Limb (tissue), 2 donors: ENCODE measurements around the gene APBB1.

Experiments used
- DNase-seq, 2 donors: peaks; one replicate each; pipeline ENCODE4 v3.0.0-alpha.2; 2016; ENCODE audit errors: extremely low spot score in 2 of 2

The APBB1 gene

GRCh38 chr11:6391537-6392134, 27.3 kb downstream of the APBB1 start:
- DNase-seq, result no peak

DNA sequence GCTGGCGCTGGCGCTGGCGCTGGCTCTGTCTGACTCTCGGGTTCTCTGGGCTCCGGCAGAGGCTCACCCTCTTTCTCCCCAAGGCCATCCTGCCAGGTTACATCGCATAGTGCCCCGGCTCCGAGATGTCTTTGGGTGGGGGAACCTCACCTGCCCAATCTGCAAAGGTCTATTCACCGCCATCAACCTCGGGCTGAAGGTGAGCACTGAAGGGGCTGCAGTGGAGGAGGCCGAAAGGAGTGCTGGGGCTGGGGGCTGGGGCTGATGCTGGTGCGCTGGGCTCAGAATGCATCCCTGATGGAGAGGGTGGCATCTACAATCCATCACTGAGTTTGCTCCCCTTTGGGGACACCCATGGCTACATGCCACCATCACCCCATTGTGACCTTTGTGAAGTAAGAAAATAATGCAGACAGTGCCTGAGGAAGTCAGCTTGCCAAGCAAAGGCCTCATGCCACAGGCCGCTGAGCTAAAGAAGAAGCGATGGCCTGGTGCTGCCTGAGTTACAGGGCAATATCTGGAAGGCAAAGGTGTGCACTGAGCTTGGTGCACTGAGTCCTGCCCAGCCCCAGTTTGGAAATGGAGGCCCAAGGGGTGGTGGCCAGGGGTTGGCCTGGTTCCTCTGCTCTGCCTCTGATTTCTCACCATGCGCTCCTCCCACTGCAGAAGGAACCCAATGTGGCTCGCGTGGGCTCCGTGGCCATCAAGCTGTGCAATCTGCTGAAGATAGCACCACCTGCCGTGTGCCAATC, 28.0 kb downstream of the APBB1 start:
- no peak for DNase-seq

DNA sequence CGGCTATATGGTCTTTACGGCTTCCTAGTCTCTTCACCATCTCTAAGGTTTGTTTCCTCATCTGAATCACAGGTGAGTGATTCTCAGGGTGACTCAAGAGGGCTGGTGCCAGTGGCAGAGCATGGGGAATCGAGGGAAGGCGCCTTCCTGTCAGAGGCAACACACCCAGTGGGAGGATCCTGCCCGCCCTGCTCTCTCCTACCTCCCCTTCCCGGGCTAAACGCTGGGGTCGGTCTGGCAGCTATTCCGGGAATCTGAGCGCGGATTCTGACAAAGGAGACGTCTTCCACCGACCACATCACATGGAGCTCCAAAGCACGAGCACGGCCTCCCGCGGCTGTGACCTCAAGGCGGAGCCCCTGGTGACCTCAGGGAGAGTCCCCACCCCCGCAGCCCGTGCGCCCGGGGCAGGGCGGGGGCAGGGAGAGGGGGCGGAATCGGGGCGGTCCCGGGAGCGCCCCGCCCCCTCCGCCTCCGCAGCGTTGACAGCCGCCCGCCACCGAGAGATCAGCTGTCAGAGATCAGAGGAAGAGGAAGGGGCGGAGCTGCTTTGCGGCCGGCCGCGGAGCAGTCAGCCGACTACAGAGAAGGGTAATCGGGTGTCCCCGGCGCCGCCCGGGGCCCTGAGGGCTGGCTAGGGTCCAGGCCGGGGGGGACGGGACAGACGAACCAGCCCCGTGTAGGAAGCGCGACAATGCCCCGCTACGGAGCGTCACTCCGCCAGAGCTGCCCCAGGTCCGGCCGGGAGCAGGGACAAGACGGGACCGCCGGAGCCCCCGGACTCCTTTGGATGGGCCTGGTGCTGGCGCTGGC, 28.8 kb downstream of the APBB1 start, which contains the start of gene SMPD1:
TSS of gene SMPD1 (plus strand) at position 570 of the 813 bp plus-strand sequence. CDS start at position 695, 125 bp downstream.
- DNase-seq, result peak; percentile 92 to 93

GRCh38 chr11:6388748-6389147, 30.1 kb downstream of the APBB1 start:
- DNase-seq, result no peak

- DNase-seq, result no peak
Observed at GRCh38 chr11:6387811-6388599, 30.9 kb downstream of the APBB1 start.

GRCh38 chr11:6385046-6385777, 33.7 kb downstream of the APBB1 start:
- DNase-seq, result no peak

DNA sequence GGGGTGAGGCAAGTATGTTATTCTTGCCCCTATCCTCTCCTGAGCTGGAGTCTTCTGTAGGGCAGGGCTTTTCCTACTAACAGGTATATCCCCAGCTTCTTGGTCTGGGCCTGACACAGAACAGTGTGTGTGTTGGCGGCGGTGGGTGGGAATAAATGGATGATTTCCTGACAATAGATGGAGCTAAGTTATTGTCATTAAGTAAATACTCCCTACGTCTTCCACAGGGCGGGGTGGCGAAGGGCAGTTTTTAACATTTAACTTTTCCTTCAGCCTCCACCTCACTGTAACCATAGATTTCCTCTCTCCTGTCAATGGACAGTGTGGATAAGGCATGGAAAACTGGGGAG, 40.3 kb downstream of the APBB1 start:
- DNase-seq, result no peak

GRCh38 chr11:6377902-6378639, 40.8 kb downstream of the APBB1 start:
- DNase-seq, result no peak

- no peak for DNase-seq
Observed at GRCh38 chr11:6371825-6372224, 47.1 kb downstream of the APBB1 start.

GRCh38 chr11:6365659-6366058, 53.2 kb downstream of the APBB1 start:
- DNase-seq, result no peak

DNA sequence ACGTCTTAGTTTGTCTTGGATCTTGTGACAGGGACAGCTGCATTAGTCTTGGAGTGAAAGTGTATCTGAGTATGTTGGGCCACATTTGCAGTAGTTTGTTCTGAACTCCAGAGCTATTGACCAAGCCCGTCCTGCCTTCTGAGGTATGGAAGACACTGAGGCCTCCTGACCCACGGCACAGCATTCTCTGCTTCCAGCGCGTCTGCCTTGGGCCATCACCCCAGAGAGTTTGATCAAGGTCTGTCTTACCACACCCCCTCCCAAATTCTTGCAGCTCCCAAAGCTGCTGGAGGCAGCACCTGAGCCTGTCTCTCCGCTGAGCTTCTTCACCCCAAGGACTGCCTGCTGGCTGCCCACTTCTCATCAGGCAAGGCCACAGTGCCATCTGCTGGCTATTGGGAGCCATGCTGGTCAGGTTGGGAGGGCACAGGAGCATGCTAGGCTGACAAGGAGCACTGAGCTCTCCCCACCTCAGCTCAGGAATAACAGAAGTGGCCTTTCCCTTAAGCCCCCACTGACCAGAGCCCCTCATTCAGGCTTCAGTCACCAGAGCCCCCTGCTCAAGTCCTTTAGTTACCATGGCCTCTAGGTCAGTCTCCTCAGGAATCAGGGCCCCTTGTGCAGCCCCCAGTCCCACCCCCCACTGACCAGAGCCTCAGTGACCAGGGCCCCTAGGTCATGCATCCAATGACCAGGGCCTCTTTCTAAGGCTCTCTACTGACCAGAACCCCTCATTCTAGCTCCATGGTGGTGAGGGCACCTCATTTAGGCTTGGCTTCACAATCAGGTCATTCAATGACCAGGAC, 55.8 kb downstream of the APBB1 start:
- DNase-seq, result peak; percentile 60 to 83

DNA sequence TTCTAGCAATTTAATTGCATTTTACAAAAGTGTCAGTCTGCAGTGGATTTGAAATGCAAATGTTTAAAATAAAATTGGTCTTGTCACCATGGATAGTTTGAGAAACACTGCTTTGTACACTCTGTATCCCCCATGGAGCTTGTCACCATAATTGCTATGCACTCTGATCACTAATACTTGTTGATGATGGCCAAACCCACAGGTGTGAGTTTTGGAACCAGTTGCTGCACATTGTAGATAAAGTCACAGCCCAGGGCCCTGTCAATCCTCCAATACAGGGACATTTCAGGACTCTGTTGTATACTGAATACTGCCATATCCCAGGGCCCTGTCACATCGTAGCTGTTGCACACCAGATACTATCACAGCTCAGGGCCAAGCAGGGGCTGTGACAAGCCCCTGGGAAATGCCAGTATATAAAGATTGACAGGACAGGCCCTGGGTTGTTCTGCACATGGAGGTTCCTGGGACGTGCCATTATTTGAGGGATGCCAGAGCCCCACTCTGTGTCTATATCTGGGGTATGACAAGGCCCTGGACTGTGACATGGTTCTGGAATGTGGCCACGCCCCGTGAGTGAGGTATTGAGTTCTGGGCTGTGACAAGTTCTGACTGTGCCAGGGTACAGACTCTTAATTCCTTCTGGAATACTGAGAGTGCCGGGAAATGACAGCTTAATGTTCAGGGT, 56.6 kb downstream of the APBB1 start:
- no peak for DNase-seq

DNA sequence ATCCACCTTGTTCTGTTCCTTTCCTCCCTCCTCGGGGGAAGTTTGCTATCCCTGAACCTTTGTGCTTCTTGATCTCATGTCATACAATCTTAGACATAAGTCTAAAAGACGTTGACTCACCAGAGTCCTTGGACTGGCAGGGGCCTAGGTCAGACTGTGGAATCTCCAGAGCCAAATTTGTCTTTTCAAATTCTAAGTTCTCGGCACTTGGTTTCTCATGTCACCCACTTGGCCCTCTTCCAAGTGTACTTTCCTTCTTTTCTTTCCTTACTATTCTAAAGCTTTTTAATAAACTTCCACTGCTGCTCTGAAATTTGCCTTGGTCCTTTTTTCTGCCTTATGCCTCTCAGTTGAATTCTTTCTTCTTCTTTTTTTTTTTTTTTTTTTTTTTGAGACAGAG, 58.7 kb downstream of the APBB1 start:
- DNase-seq, result no peak

DNA sequence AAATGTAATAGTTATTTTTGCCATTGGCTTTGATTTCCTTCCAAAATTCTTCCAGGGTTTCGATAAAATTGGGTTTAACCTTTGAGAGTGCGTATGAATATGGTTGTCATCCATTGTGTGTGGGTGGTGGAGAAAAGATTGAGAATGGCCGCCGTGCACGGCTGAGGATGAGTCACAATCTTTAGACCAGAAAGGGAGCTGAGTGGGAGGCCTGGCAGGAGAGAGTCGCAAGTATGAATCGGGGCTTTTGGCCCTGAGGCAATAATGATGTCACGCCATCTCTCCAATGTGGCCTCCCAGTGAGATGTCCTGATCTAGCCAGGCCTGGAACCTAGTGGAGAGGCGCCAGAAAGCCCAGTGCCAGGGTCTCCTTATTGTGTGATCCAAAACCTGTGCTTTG, 61.7 kb downstream of the APBB1 start:
- no peak for DNase-seq

- DNase-seq, result no peak
Observed at GRCh38 chr11:6356503-6357055, 62.3 kb downstream of the APBB1 start.

DNA sequence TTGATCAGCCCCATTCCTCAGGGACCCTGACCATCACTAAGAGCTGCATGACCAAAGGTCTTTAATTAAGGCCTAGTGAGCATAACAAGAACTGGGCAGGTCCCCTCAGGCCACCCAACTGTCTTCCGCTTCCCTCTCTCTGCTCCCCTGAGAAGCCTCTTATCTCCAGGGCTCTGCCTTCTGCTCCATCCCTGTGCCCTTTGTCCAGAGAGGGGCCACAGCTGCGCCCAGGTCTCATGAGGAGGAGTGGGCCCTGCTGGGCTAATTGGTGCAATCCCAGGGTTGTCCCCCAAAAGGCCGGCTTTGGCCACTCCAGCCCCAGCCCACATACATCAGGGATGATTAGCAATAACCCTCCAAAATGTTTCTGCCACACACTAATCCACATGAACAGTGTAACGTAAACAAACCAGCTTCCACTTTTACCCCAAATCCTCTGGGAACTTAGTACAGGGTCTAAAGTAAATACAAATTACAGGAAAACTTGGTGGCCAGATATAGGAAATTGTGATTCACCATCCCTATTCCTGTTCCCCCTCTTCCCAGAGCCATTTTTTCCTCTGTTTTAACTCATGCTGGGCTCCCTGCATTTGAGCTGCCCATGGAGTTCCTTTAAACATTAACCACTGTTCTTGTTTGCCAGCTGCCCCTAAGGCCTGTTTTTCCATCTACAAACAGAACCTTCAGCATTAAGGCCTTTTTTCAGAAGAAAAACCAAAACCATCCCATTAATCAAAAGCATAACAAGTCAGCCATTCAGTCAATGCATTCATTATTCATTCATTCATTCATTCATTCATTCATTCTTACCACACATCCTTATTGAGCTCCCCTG, 64.0 kb downstream of the APBB1 start:
- no peak for DNase-seq

GRCh38 chr11:6353367-6353987, 65.4 kb downstream of the APBB1 start:
- DNase-seq, result peak; percentile 15 to 72
